ENCODE data around the gene IGSF10. TPM values are rescaled to one million over a fixed set of nuclear protein-coding genes. Genes with fewer than 3 reads are reported as not detected.

The IGSF10 gene
- polyA plus RNA-seq, 1 of the 3 experiments (the other 2 are of a cell fraction) = 15.3 TPM

DNA sequence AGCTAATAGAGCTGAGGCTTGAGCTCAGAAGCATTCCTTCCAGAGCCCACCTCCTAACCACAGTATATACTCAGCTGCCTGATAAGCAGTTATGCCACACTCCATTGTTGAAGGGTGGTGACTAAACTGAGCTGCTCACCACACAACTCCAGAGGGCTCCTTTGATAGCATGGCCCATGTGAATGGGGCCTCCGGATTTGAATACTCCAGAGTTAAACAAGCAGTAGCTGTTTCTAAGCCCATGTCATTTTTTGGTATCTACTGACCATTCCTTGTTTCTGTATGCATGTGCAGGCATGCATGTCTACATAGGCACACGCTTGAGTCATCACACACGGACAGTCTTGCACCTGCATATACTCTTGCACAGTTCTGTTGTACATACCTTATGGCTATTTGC, 28.9 kb downstream of the IGSF10 start:
- ChIA-PET POLR2A (no interaction called here), CTCF (interaction anchor here (0.9 to 1.3 kb wide), 2 partner anchors 264 to 407 kb away, joined by 3 read pairs; no protein-coding TSS in a partner anchor)
- H3K27ac ChIP-seq (ENCODE audit: low read depth in 2 of 2, low read length in 1 of 2) = no peak overlapping the region
- H4K20me1 ChIP-seq (ENCODE audit: insufficient read depth) = no peaks in the 10 kb centered on the region
- DNase-seq = no peak
- no peaks in the 10 kb centered on the region for H3K79me2 ChIP-seq (ENCODE audit: insufficient read depth)
- H3K4me2 ChIP-seq = no peak overlapping the region
- no peak overlapping the region for H2AFZ ChIP-seq (ENCODE audit: low read depth)
- no peaks in the 10 kb centered on the region for H3K9me3 ChIP-seq
- no peaks in the 10 kb centered on the region for H3K9me2 ChIP-seq
- no peak overlapping the region for H3K4me3 ChIP-seq (ENCODE audit: low read depth in 2 of 2, low read length in 1 of 2)
- H3K27me3 ChIP-seq (ENCODE audit: insufficient read depth) = no peaks in the 10 kb centered on the region
- no peak overlapping the region for H3K9ac ChIP-seq
- no peak for TF ChIP-seq TAF1 (IDR thresholded peaks at IDR 0.05; ENCODE audit: borderline replicate concordance, low read depth, low read length)
- TF ChIP-seq SMC3 (IDR thresholded peaks at IDR 0.05; ENCODE audit: low read depth, low read length) = no peak
- TF ChIP-seq, protein P1, sequence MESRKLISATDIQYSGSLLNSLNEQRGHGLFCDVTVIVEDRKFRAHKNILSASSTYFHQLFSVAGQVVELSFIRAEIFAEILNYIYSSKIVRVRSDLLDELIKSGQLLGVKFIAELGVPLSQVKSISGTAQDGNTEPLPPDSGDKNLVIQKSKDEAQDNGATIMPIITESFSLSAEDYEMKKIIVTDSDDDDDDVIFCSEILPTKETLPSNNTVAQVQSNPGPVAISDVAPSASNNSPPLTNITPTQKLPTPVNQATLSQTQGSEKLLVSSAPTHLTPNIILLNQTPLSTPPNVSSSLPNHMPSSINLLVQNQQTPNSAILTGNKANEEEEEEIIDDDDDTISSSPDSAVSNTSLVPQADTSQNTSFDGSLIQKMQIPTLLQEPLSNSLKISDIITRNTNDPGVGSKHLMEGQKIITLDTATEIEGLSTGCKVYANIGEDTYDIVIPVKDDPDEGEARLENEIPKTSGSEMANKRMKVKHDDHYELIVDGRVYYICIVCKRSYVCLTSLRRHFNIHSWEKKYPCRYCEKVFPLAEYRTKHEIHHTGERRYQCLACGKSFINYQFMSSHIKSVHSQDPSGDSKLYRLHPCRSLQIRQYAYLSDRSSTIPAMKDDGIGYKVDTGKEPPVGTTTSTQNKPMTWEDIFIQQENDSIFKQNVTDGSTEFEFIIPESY (IDR thresholded peaks at IDR 0.05; ENCODE audit: borderline replicate concordance, low read depth) = no peak
- TF ChIP-seq FOXJ3 (CRISPR knock-in tag; IDR thresholded peaks at IDR 0.05) = no peak
- TF ChIP-seq, protein P2, sequence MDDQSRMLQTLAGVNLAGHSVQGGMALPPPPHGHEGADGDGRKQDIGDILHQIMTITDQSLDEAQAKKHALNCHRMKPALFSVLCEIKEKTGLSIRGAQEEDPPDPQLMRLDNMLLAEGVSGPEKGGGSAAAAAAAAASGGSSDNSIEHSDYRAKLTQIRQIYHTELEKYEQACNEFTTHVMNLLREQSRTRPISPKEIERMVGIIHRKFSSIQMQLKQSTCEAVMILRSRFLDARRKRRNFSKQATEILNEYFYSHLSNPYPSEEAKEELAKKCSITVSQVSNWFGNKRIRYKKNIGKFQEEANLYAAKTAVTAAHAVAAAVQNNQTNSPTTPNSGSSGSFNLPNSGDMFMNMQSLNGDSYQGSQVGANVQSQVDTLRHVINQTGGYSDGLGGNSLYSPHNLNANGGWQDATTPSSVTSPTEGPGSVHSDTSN (IDR thresholded peaks at IDR 0.05) = no peak
- TF ChIP-seq GATA2 (CRISPR knock-in tag; IDR thresholded peaks at IDR 0.05) = no peak
- no peak for TF ChIP-seq CHD2 (IDR thresholded peaks at IDR 0.05; ENCODE audit: low read length, partially characterized antibody)
- no peak for TF ChIP-seq SIN3A (IDR thresholded peaks at IDR 0.05; ENCODE audit: borderline replicate concordance, low read depth, low read length)
- no peak for TF ChIP-seq GABPA (IDR thresholded peaks at IDR 0.05; ENCODE audit: low read depth)
- TF ChIP-seq MAX (IDR thresholded peaks at IDR 0.05; ENCODE audit: low read depth) = no peak
- no peak for TF ChIP-seq USF2 (IDR thresholded peaks at IDR 0.05; ENCODE audit: borderline replicate concordance, low read depth, low read length)
- no peak for TF ChIP-seq YY1 (IDR thresholded peaks at IDR 0.05; ENCODE audit: low read depth)
- no peak for TF ChIP-seq RAD21 (IDR thresholded peaks at IDR 0.05; ENCODE audit: low read length)
- TF ChIP-seq JUND (IDR thresholded peaks at IDR 0.05) = no peak
- TF ChIP-seq FOSL2 (IDR thresholded peaks at IDR 0.05; ENCODE audit: borderline replicate concordance, low read depth) = no peak
- no peak for TF ChIP-seq MXI1 (IDR thresholded peaks at IDR 0.05; ENCODE audit: low read depth, low read length)
- H3K4me1 ChIP-seq (ENCODE audit: control insufficient read depth in 1 of 2, insufficient read depth in 2 of 2, low read depth in 1 of 2, low read length in 1 of 2) = peaks cover 0 to 4% of the 10 kb centered on the region in 2 experiments; a peak in 1 of 4 replicates
- H3K36me3 ChIP-seq (replicated peaks in 1 of 2; ENCODE audit: control insufficient read depth in 1 of 2, insufficient read depth in 2 of 2, low read length in 1 of 2) = peaks cover 0 to 7% of the 10 kb centered on the region in 2 experiments
- peaks cover 15% of the 10 kb centered on the region for H3F3A ChIP-seq (replicated peaks; ENCODE audit: insufficient read depth)
- WGBS (ENCODE audit: low lambda C conversion rate) = 48% methylated on average over 3 of the region's 3 CpGs
